ENCODE measurements around the gene CPNE8. TPM values are rescaled to one million over a fixed set of nuclear protein-coding genes. Genes with fewer than 3 reads are reported as not detected.

Gene CPNE8
- total and polyA plus RNA-seq, 10 of the 15 experiments (the other 5 are each of a cell fraction or from before 2014, with no cell fraction given), result 11.3 to 38.4 (median 18.9) TPM

GRCh38 chr12:38872561-38872960 lies 32.8 kb downstream of the CPNE8 start (continued):
- TF ChIP-seq ZBTB11 (CRISPR knock-in tag; IDR thresholded peaks at IDR 0.05), result no peak

- ChIA-PET RAD21 (ENCODE audit: unreplicated experiment) (interaction anchor here (0.7 to 1.3 kb wide), 4 partner anchors 16 to 32 kb away, joined by 3 to 4 read pairs (median 3); no protein-coding TSS in a partner anchor), CTCF (interaction anchor here (0.6 to 0.9 kb wide), 2 partner anchors 31 to 34 kb away, joined by 3 to 4 read pairs; no protein-coding TSS in a partner anchor), POLR2A (interaction anchor here (1.3 to 2.5 kb wide), 2 partner anchors 9 to 34 kb away, joined by 4 to 5 read pairs; no protein-coding TSS in a partner anchor), SMC1A (ENCODE audit: uncharacterized antibody, unreplicated experiment) (interaction anchor here (0.7 to 1.3 kb wide), 8 partner anchors 9 to 144 kb away, joined by 3 to 6 read pairs (median 4); partner anchors contain the start of gene CPNE8)
- Histone ChIP-seq H4K20me1 (ENCODE audit: control insufficient read depth, insufficient read depth) (no peaks in the 10 kb centered on the region), H3K4me3 (no peak overlapping the region), H2AFZ (ENCODE audit: control insufficient read depth, low read depth, low read length) (no peak overlapping the region), H3K4me2 (ENCODE audit: control insufficient read depth, insufficient read depth) (no peak overlapping the region), H3K4me1 (ENCODE audit: control insufficient read depth, insufficient read depth, low read length) (no peaks in the 10 kb centered on the region), H3K9me3 (replicated peaks; ENCODE audit: control insufficient read depth, insufficient read depth, low read length) (no peaks in the 10 kb centered on the region), H3K27me3 (replicated peaks in 1 of 2; ENCODE audit: control insufficient read depth in 2 of 2, insufficient read depth in 2 of 2, low read length in 1 of 2) (no peaks in the 10 kb centered on the region), H3K79me2 (ENCODE audit: control insufficient read depth, insufficient read depth, low read length) (peaks cover 3% of the 10 kb centered on the region; the same call in 1 of the 2 replicates), H3K9ac (ENCODE audit: control insufficient read depth, insufficient read depth, low read length) (no peak overlapping the region), H3K36me3 (ENCODE audit: control insufficient read depth in 2 of 2, insufficient read depth in 2 of 2, low read length in 1 of 2) (peaks cover 2 to 3% of the 10 kb centered on the region in 2 experiments; a peak in 3 of 4 replicates), H3K27ac (ENCODE audit: control insufficient read depth, insufficient read depth) (no peak overlapping the region)
- WGBS (ENCODE audit: insufficient coverage, insufficient replicate concordance, low lambda C conversion rate, missing lambda C conversion rate), result 75% methylated on average over 2 of the region's 2 CpGs
- TSS peak; percentile 21 for BruUV-seq (replicated peaks)
- intact Hi-C loops (cut with micrococcal nuclease; ENCODE audit: unreplicated experiment), result no loop called here
- in situ Hi-C loops (cut with MboI), result no loop called here
- ATAC-seq (no peak), FAIRE-seq (peak; percentile 7), DNase-seq (ENCODE audit: low read depth, low spot score) (no peak)
- TF ChIP-seq HDGF (IDR thresholded peaks at IDR 0.05), result no peak
- TF ChIP-seq EZH2 (IDR thresholded peaks at IDR 0.05; ENCODE audit: borderline replicate concordance, control insufficient read depth, low read depth, low read length), result no peak
- TF ChIP-seq, protein P1, sequence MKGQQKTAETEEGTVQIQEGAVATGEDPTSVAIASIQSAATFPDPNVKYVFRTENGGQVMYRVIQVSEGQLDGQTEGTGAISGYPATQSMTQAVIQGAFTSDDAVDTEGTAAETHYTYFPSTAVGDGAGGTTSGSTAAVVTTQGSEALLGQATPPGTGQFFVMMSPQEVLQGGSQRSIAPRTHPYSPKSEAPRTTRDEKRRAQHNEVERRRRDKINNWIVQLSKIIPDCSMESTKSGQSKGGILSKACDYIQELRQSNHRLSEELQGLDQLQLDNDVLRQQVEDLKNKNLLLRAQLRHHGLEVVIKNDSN (IDR thresholded peaks at IDR 0.05; ENCODE audit: borderline replicate concordance, extremely low read length, insufficient read depth, low read depth, low read length), result no peak
- no peak for TF ChIP-seq SMAD5 (IDR thresholded peaks at IDR 0.05; ENCODE audit: low read depth)
- TF ChIP-seq YY1 (IDR thresholded peaks at IDR 0.05; ENCODE audit: low read depth, low read length), result no peak
- TF ChIP-seq ZNF217 (IDR thresholded peaks at IDR 0.05), result no peak
- no peak for TF ChIP-seq CHD2 (IDR thresholded peaks at IDR 0.05; ENCODE audit: borderline replicate concordance, low read depth, low read length)
- TF ChIP-seq RBBP5 (conservative IDR thresholded peaks at IDR 0.05), result no peak
- TF ChIP-seq, protein P2, sequence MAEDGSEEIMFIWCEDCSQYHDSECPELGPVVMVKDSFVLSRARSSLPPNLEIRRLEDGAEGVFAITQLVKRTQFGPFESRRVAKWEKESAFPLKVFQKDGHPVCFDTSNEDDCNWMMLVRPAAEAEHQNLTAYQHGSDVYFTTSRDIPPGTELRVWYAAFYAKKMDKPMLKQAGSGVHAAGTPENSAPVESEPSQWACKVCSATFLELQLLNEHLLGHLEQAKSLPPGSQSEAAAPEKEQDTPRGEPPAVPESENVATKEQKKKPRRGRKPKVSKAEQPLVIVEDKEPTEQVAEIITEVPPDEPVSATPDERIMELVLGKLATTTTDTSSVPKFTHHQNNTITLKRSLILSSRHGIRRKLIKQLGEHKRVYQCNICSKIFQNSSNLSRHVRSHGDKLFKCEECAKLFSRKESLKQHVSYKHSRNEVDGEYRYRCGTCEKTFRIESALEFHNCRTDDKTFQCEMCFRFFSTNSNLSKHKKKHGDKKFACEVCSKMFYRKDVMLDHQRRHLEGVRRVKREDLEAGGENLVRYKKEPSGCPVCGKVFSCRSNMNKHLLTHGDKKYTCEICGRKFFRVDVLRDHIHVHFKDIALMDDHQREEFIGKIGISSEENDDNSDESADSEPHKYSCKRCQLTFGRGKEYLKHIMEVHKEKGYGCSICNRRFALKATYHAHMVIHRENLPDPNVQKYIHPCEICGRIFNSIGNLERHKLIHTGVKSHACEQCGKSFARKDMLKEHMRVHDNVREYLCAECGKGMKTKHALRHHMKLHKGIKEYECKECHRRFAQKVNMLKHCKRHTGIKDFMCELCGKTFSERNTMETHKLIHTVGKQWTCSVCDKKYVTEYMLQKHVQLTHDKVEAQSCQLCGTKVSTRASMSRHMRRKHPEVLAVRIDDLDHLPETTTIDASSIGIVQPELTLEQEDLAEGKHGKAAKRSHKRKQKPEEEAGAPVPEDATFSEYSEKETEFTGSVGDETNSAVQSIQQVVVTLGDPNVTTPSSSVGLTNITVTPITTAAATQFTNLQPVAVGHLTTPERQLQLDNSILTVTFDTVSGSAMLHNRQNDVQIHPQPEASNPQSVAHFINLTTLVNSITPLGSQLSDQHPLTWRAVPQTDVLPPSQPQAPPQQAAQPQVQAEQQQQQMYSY (CRISPR knock-in tag; IDR thresholded peaks at IDR 0.05), result no peak
- no peak for TF ChIP-seq IRF4 (IDR thresholded peaks at IDR 0.05; ENCODE audit: low read depth, low read length)
- TF ChIP-seq, protein P3, sequence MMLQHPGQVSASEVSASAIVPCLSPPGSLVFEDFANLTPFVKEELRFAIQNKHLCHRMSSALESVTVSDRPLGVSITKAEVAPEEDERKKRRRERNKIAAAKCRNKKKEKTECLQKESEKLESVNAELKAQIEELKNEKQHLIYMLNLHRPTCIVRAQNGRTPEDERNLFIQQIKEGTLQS (IDR thresholded peaks at IDR 0.05; ENCODE audit: borderline replicate concordance, extremely low read depth, low read depth, low read length), result no peak
- TF ChIP-seq CREM (IDR thresholded peaks at IDR 0.05; ENCODE audit: low read depth), result no peak
- no peak for TF ChIP-seq IKZF2 (IDR thresholded peaks at IDR 0.05)
- no peak for TF ChIP-seq NFYA (IDR thresholded peaks at IDR 0.05; ENCODE audit: borderline replicate concordance, low read depth, low read length)
Observed at GRCh38 chr12:38872156-38872555, 33.2 kb downstream of the CPNE8 start.
